ENCODE results near the gene CCBE1. TPM values are rescaled to one million over a fixed set of nuclear protein-coding genes. Genes with fewer than 3 reads are reported as not detected.

CCBE1 gene
- total RNA-seq, 2 donors from 2014 or later: 0.27 to 3.1 TPM

- TF ChIP-seq CTCF (IDR thresholded peaks at IDR 0.05): no peak
- H3K27me3 ChIP-seq: no peaks in the 10 kb centered on the region
- no peak overlapping the region for H3K4me3 ChIP-seq
- no peak overlapping the region for H3K9ac ChIP-seq (ENCODE audit: low read depth in 2 of 2, low read length in 2 of 2)
- no peak for DNase-seq
- H3K36me3 ChIP-seq: no peaks in the 10 kb centered on the region
- intact Hi-C loops (cut with DNase I): no loop called here
- no peaks in the 10 kb centered on the region for H3K9me3 ChIP-seq
- H3K27ac ChIP-seq: no peak overlapping the region
- no peaks in the 10 kb centered on the region for H3K4me1 ChIP-seq
These were observed 159.6 kb downstream of the CCBE1 start for GRCh38 chr18:59537579-59537978.

- no peak overlapping the region for H3K4me3 ChIP-seq
- H3K9ac ChIP-seq (ENCODE audit: low read depth in 2 of 2, low read length in 2 of 2): no peak overlapping the region
- no peaks in the 10 kb centered on the region for H3K4me1 ChIP-seq
- no peaks in the 10 kb centered on the region for H3K27me3 ChIP-seq
- no peaks in the 10 kb centered on the region for H3K36me3 ChIP-seq
- no peaks in the 10 kb centered on the region for H3K9me3 ChIP-seq
- no peak overlapping the region for H3K27ac ChIP-seq
- TF ChIP-seq CTCF (IDR thresholded peaks at IDR 0.05): no peak
- intact Hi-C loops (cut with DNase I): no loop called here
- DNase-seq: no peak
These were observed 161.1 kb downstream of the CCBE1 start for GRCh38 chr18:59536166-59536565.

DNA sequence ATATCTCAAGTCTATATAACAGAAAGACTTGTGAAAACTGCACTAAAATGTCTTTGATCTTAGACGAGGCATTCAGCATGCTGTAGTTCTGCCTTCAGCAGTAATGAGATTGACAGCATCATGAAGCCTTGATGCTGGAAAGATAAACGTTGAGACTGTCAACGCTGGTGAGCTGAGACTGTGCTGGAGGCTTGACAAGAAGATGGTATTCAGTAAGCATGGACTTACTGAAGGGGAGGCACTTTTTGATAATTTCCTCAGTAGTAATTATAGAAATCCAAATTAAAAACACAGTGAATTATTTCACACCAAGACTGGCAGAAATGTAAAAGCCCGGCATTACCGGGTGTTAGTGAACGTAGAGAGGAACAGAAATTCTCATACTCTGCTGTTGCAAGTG, 162.2 kb downstream of the CCBE1 start:
- no peak for TF ChIP-seq CTCF (IDR thresholded peaks at IDR 0.05)
- Histone ChIP-seq H3K36me3 (no peaks in the 10 kb centered on the region), H3K9me3 (no peaks in the 10 kb centered on the region), H3K4me1 (no peaks in the 10 kb centered on the region), H3K27ac (no peak overlapping the region), H3K27me3 (no peaks in the 10 kb centered on the region), H3K9ac (ENCODE audit: low read depth in 2 of 2, low read length in 2 of 2) (no peak overlapping the region), H3K4me3 (no peak overlapping the region)
- intact Hi-C loops (cut with DNase I): no loop called here
- DNase-seq: no peak

DNA sequence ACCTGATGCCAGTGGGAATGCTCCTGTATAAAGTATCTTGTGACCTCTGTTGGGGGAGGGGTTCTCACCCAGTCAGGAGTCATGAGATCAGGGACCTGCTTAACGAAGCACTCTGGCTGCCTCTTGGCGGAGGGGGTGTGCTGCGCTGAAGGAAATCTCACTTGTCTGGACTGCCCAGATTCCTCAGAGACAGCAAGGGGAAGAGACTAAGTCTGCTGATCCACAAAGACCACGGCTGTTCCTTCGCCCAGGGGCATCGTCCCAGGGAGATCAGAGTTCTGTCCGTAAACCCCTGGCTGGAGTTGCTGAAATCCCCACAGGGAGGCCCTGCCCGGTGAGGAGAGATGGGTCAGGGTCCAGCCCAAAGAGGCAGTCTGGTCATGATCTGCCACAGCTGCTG, 168.4 kb downstream of the CCBE1 start:
- Histone ChIP-seq H3K4me1 (no peaks in the 10 kb centered on the region), H3K27ac (no peak overlapping the region), H3K27me3 (no peaks in the 10 kb centered on the region), H3K4me3 (no peak overlapping the region), H3K9me3 (no peaks in the 10 kb centered on the region), H3K36me3 (no peaks in the 10 kb centered on the region), H3K9ac (ENCODE audit: low read depth in 2 of 2, low read length in 2 of 2) (no peak overlapping the region)
- intact Hi-C loops (cut with DNase I): no loop called here
- no peak for TF ChIP-seq CTCF (IDR thresholded peaks at IDR 0.05)
- no peak for DNase-seq

- no peaks in the 10 kb centered on the region for H3K36me3 ChIP-seq
- H3K27ac ChIP-seq: no peak overlapping the region
- no peak overlapping the region for H3K9ac ChIP-seq (ENCODE audit: low read depth in 2 of 2, low read length in 2 of 2)
- no peaks in the 10 kb centered on the region for H3K4me1 ChIP-seq
- H3K27me3 ChIP-seq: no peaks in the 10 kb centered on the region
- H3K9me3 ChIP-seq: no peaks in the 10 kb centered on the region
- no peak for DNase-seq
- intact Hi-C loops (cut with DNase I): no loop called here
- no peak overlapping the region for H3K4me3 ChIP-seq
- TF ChIP-seq CTCF (IDR thresholded peaks at IDR 0.05): no peak
These were observed 176.5 kb downstream of the CCBE1 start for GRCh38 chr18:59520562-59521355.
